ENCODE results near the gene OR6C76. TPM values are rescaled to one million over a fixed set of nuclear protein-coding genes. Genes with fewer than 3 reads are reported as not detected.
"Not testable (repeated sequence)": the region's sequence is repeated elsewhere in the genome, so short reads cannot be mapped to it uniquely, and the experiment has no call there.

Gene OR6C76
- total RNA-seq, 5 donors from 2014 or later (not counting 1 experiment from before 2014, with no cell fraction given), result not detected

DNA sequence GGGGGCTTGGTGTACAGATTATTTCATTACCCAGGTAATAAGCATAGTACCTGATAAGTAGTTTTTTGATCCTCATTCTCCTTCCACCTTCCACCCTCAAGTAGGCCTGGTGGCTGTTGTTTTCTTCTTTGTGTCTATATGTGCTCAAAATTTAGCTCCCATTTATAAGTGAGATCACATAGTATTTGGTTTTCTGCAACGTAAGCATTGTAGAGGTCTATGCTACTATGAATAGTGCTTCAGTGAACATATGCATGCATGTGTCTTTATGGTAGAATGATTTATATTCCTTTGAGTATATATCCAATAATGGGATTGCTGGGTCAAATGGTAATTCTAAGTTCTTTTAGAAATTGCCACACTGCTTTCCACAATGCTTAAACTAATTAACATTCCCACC, 16.9 kb upstream of the OR6C76 start:
- no CpG with 5 or more reads among the region's 1 CpG for WGBS (ENCODE audit: insufficient coverage)
- H3K27me3 ChIP-seq (replicated peaks in 1 of 2; ENCODE audit: control insufficient read depth in 2 of 2, extremely low read depth in 1 of 2, insufficient read depth in 2 of 2, low read length in 1 of 2); DNase-seq; H3K27me3 Mint-ChIP-seq; CTCF ChIA-PET; H3K4me3 Mint-ChIP-seq; H3K4me3 ChIP-seq (ENCODE audit: control insufficient read depth in 1 of 2, extremely low read depth in 1 of 2, low read length in 1 of 2); H3K27ac ChIP-seq (ENCODE audit: low read length); POLR2A ChIA-PET; ATAC-seq (replicated peaks in 1 of 4); H3K9me3 Mint-ChIP-seq; H3K27ac Mint-ChIP-seq; H3K36me3 ChIP-seq (ENCODE audit: control insufficient read depth in 2 of 2, extremely low read depth in 1 of 2, insufficient read depth in 1 of 2, low read length in 1 of 2); H3K4me1 ChIP-seq (ENCODE audit: control insufficient read depth in 1 of 2, extremely low read depth in 1 of 2, insufficient read depth in 2 of 2, low read length in 2 of 2); H3K36me3 Mint-ChIP-seq; H3K4me1 Mint-ChIP-seq; H3K9me3 ChIP-seq: not testable (repeated sequence)

DNA sequence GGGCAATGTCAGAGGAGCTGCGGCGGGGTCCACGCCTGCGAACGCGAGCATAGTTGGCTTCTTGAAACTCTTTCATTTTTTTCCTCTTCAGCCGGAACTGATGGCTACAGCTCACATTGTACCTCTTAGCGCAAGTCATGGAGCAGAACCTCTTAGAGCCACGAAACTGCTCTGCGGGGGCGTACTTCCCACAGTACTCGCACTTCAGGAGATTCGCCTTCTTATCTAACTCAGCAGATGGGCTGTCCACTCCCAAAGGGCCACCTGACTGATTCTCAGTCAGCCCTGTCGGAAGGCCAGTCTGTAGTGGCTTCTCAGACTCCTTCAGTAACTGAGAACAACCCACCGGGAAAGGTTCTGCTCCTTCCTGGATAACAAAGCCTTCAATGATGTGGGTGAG, 13.9 kb upstream of the OR6C76 start:
- peaks cover 30 to 31% of the 10 kb centered on the region in 2 donors for H3K27me3 Mint-ChIP-seq
- H3K4me3 Mint-ChIP-seq; POLR2A ChIA-PET; H3K9me3 ChIP-seq; H3K27ac ChIP-seq (ENCODE audit: low read length); H3K9me3 Mint-ChIP-seq; DNase-seq; CTCF ChIA-PET; H3K36me3 ChIP-seq (ENCODE audit: control insufficient read depth in 2 of 2, extremely low read depth in 1 of 2, insufficient read depth in 1 of 2, low read length in 1 of 2); H3K36me3 Mint-ChIP-seq; H3K4me1 ChIP-seq (ENCODE audit: control insufficient read depth in 1 of 2, extremely low read depth in 1 of 2, insufficient read depth in 2 of 2, low read length in 2 of 2); ATAC-seq (replicated peaks in 1 of 4); H3K27me3 ChIP-seq (replicated peaks in 1 of 2; ENCODE audit: control insufficient read depth in 2 of 2, extremely low read depth in 1 of 2, insufficient read depth in 2 of 2, low read length in 1 of 2); H3K4me3 ChIP-seq (ENCODE audit: control insufficient read depth in 1 of 2, extremely low read depth in 1 of 2, low read length in 1 of 2); H3K4me1 Mint-ChIP-seq; H3K27ac Mint-ChIP-seq: not testable (repeated sequence)
- 97% methylated on average over 10 of the region's 15 CpGs for WGBS (ENCODE audit: insufficient coverage)

DNA sequence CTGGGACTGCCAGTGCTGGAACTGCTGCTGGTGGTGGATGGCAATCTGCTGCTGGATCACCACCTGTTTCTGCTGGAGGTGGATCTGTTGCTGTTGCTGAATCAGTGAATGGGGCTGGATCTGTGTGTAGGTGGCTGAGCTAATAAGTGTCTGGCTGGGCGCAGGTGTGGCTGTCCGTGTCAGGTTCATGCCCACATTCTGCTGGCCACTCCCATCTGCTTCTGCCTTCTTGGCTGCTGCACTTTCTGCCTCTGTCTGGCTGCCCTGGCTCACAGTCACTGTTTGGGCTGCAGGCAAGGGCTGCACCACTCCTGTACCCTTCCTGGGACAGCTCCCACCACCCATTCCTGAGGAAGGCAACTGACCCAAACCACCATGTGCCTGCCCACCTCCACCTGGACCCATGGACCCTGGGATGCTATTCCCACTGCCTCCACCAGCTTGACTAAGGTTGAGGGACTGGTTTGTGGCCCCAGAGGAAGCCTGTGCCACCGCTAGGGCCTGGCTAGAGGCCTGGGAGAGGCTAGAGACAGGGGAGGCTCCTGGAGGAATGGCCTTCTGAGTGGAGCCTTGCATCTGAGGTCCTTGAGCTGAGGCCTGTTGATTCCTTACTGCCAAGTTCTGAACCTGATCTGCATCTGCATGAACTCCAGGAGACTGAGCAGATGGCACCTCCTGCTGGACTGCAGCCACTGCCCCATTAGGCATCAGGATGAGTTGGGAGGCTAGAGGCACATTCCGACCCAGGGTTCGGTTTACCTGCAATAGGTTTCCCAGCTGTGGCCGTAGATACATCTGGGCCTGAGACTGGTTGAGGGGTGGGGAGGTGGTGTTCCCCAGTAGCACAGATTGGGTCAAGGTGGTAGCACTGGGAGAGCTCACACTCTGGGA, 12.3 kb upstream of the OR6C76 start:
- H3K4me1 Mint-ChIP-seq; POLR2A ChIA-PET; H3K36me3 Mint-ChIP-seq; DNase-seq; CTCF ChIA-PET; H3K36me3 ChIP-seq (ENCODE audit: control insufficient read depth in 2 of 2, extremely low read depth in 1 of 2, insufficient read depth in 1 of 2, low read length in 1 of 2); H3K4me3 ChIP-seq (ENCODE audit: control insufficient read depth in 1 of 2, extremely low read depth in 1 of 2, low read length in 1 of 2); H3K9me3 ChIP-seq; H3K27ac ChIP-seq (ENCODE audit: low read length); H3K4me3 Mint-ChIP-seq; H3K27ac Mint-ChIP-seq; H3K27me3 ChIP-seq (replicated peaks in 1 of 2; ENCODE audit: control insufficient read depth in 2 of 2, extremely low read depth in 1 of 2, insufficient read depth in 2 of 2, low read length in 1 of 2); H3K9me3 Mint-ChIP-seq; ATAC-seq (replicated peaks in 1 of 4); H3K4me1 ChIP-seq (ENCODE audit: control insufficient read depth in 1 of 2, extremely low read depth in 1 of 2, insufficient read depth in 2 of 2, low read length in 2 of 2): not testable (repeated sequence)
- H3K27me3 Mint-ChIP-seq, result peaks cover 45% of the 10 kb centered on the region in 2 donors
- 83% methylated on average over 1 of the region's 6 CpGs for WGBS (ENCODE audit: insufficient coverage)

DNA sequence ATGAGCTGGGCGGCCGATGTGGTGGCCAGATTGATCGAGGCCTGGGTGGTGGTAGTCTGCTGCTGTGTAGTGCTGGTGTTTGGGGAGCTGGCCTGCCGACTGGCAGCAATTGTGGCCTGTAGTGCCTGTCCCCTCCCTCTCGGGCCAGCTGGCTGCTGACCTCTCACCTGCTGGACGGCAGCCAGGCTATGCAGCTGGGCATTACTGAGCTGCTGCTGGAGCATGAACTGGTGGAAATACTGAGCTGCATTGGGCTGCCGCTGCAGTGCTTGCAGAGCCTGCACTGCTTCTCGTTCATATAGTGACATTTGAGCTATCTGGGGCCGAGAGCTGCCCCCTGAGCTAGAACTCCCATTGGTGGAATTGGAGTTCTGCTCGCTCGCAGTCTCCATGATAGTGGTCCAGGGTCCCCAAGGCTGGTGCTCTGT, 11.6 kb upstream of the OR6C76 start:
- peaks cover 47 to 50% of the 10 kb centered on the region in 2 donors for H3K27me3 Mint-ChIP-seq
- H3K4me1 Mint-ChIP-seq; H3K4me3 Mint-ChIP-seq; CTCF ChIA-PET; H3K36me3 Mint-ChIP-seq; ATAC-seq (replicated peaks in 1 of 4); H3K27me3 ChIP-seq (replicated peaks in 1 of 2; ENCODE audit: control insufficient read depth in 2 of 2, extremely low read depth in 1 of 2, insufficient read depth in 2 of 2, low read length in 1 of 2); POLR2A ChIA-PET; H3K9me3 Mint-ChIP-seq; DNase-seq; H3K27ac ChIP-seq (ENCODE audit: low read length); H3K27ac Mint-ChIP-seq; H3K9me3 ChIP-seq; H3K36me3 ChIP-seq (ENCODE audit: control insufficient read depth in 2 of 2, extremely low read depth in 1 of 2, insufficient read depth in 1 of 2, low read length in 1 of 2); H3K4me1 ChIP-seq (ENCODE audit: control insufficient read depth in 1 of 2, extremely low read depth in 1 of 2, insufficient read depth in 2 of 2, low read length in 2 of 2); H3K4me3 ChIP-seq (ENCODE audit: control insufficient read depth in 1 of 2, extremely low read depth in 1 of 2, low read length in 1 of 2): not testable (repeated sequence)
- WGBS (ENCODE audit: insufficient coverage), result 78% methylated on average over 7 of the region's 11 CpGs

DNA sequence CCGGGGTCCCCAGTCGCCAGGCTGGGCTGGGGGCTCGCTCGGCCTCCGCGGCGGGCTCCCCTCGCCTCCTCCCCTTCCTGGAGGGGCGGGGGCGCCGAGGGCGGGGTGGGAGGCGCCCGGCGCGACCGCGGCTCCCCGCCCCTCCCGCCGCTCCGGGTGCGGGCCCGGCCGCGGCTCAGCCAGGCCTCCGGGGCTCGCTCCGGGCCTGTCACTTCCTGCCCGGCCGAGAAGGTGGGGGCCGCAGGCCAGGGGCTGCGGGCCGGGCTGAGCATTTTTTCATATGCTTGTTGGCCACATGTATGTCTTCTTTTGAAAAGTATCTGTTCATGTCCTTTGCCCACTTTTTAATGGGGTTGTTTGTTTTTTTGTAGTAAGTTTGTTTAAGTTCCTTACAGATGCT, 11.2 kb upstream of the OR6C76 start:
- H3K4me1 Mint-ChIP-seq; H3K9me3 ChIP-seq; H3K27me3 ChIP-seq (replicated peaks in 1 of 2; ENCODE audit: control insufficient read depth in 2 of 2, extremely low read depth in 1 of 2, insufficient read depth in 2 of 2, low read length in 1 of 2); H3K36me3 Mint-ChIP-seq; H3K9me3 Mint-ChIP-seq; H3K4me3 ChIP-seq (ENCODE audit: control insufficient read depth in 1 of 2, extremely low read depth in 1 of 2, low read length in 1 of 2); H3K36me3 ChIP-seq (ENCODE audit: control insufficient read depth in 2 of 2, extremely low read depth in 1 of 2, insufficient read depth in 1 of 2, low read length in 1 of 2); H3K27ac ChIP-seq (ENCODE audit: low read length); H3K27ac Mint-ChIP-seq; H3K4me1 ChIP-seq (ENCODE audit: control insufficient read depth in 1 of 2, extremely low read depth in 1 of 2, insufficient read depth in 2 of 2, low read length in 2 of 2); POLR2A ChIA-PET; DNase-seq; CTCF ChIA-PET: not testable (repeated sequence)
- ATAC-seq (replicated peaks in 1 of 4), result peak; percentile 65 to 85 (median 78)
- Mint-ChIP-seq H3K27me3 (peaks cover 49 to 55% of the 10 kb centered on the region in 2 donors), H3K4me3 (peak overlapping the region in 1 of 3 donors; percentile 38)
- no CpG with 5 or more reads among the region's 34 CpGs for WGBS (ENCODE audit: insufficient coverage)

DNA sequence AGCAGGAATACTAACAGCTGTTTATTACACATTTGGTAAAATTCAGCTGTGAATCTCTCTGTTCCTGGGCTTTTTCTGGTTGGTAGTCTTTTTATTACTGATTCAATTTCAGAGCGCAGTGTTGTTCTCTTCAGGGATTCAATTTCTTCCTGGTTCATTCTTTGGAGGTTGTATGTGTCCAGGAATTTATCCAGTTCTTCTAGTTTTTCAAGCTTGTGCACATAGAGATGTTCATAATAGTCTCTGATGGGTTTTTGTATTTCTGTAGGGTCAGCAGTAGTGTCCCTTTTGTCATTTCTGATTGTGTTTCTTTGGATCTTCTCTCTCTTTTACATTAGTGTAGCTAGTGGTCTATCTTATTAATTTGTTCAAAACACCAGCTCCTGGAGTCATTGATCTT, 9.1 kb upstream of the OR6C76 start:
- CTCF ChIA-PET, result no interaction called here
- 100% methylated on average over 1 of the region's 1 CpG for WGBS (ENCODE audit: insufficient coverage)
- ATAC-seq (replicated peaks in 1 of 4) (no peak), DNase-seq (no peak)
- H3K27ac ChIP-seq (ENCODE audit: low read length), result no peak overlapping the region
- no peaks in the 10 kb centered on the region for H3K9me3 ChIP-seq
- H3K9me3 Mint-ChIP-seq, result no peaks in the 10 kb centered on the region
- peaks cover 6 to 7% (median 7%) of the 10 kb centered on the region in 3 donors for H3K4me1 Mint-ChIP-seq
- POLR2A ChIA-PET, result no interaction called here
- H3K4me3 ChIP-seq (ENCODE audit: control insufficient read depth in 1 of 2, extremely low read depth in 1 of 2, low read length in 1 of 2), result no peak overlapping the region
- no peak overlapping the region for H3K4me3 Mint-ChIP-seq
- H3K36me3 Mint-ChIP-seq, result no peaks in the 10 kb centered on the region
- H3K27me3 Mint-ChIP-seq, result peaks cover 49 to 59% of the 10 kb centered on the region in 2 donors
- no peaks in the 10 kb centered on the region for H3K4me1 ChIP-seq (ENCODE audit: control insufficient read depth in 1 of 2, extremely low read depth in 1 of 2, insufficient read depth in 2 of 2, low read length in 2 of 2)
- H3K36me3 ChIP-seq (ENCODE audit: control insufficient read depth in 2 of 2, extremely low read depth in 1 of 2, insufficient read depth in 1 of 2, low read length in 1 of 2), result no peaks in the 10 kb centered on the region
- H3K27me3 ChIP-seq (replicated peaks in 1 of 2; ENCODE audit: control insufficient read depth in 2 of 2, extremely low read depth in 1 of 2, insufficient read depth in 2 of 2, low read length in 1 of 2), result peaks cover 4 to 10% of the 10 kb centered on the region in 2 experiments
- peak overlapping the region in 1 of 2 donors; percentile 8 for H3K27ac Mint-ChIP-seq

Data from T-cell (primary cell).